HL-60 (cell line): ENCODE data around the gene CARMIL1.

Experiments used
- DNase-seq, 2 experiments: peaks; one replicate each; pipeline ENCODE4 v3.0.0-alpha.2; 2010 to 2020; ENCODE audit warnings: low read depth in 1 of 2, low spot score in 1 of 2
- H3K27ac ChIP-seq: fragments of 250-450 bp; sonication (Bioruptor Pico); replicated peaks from 2 replicates; pipeline ENCODE4 v1.5.1; 2020; ENCODE audit warnings: mild to moderate bottlenecking, moderate library complexity
- H3K27me3 ChIP-seq: fragments of 250-450 bp; sonication (Bioruptor Pico); 2 replicates; pipeline ENCODE4 v1.5.1; 2021; ENCODE audit warnings: mild to moderate bottlenecking, moderate library complexity; ENCODE audit not compliant: insufficient read depth, poor library complexity, severe bottlenecking
- H3K4me3 ChIP-seq: replicated peaks from 2 replicates; pipeline ENCODE4 v1.5.1; 2011; ENCODE audit warnings: mild to moderate bottlenecking, control low read depth, low read length; ENCODE audit not compliant: insufficient read depth
- CTCF ChIP-seq: IDR thresholded peaks from one replicate; pipeline ENCODE4 v1.5.1; 2011; ENCODE audit warnings: low read length, control low read depth, inconsistent platforms; ENCODE audit not compliant: insufficient read depth
- GABPA ChIP-seq: IDR thresholded peaks from 2 replicates; pipeline ENCODE4 v1.6.1; 2012; ENCODE audit warnings: low read depth
- POLR2AphosphoS5 ChIP-seq: IDR thresholded peaks from 2 replicates; pipeline ENCODE4 v1.6.1; 2012; ENCODE audit warnings: low read depth
- REST ChIP-seq: IDR thresholded peaks from 2 replicates; pipeline ENCODE4 v1.6.1; 2012; ENCODE audit warnings: low read depth; ENCODE audit not compliant: insufficient replicate concordance
- SPI1 ChIP-seq: IDR thresholded peaks from 2 replicates; pipeline ENCODE4 v1.6.1; 2012; ENCODE audit warnings: low read depth, mild to moderate bottlenecking, borderline replicate concordance

Gene CARMIL1

GRCh38 chr6:25395731-25396130 is 116.6 kb downstream of the CARMIL1 start:
- Histone ChIP-seq H3K27ac (no peak overlapping the region), H3K4me3 (no peak overlapping the region), H3K27me3 (no peaks in the 10 kb centered on the region)
- TF ChIP-seq CTCF (no peak), SPI1 (no peak), GABPA (no peak)
- no peak for DNase-seq

DNA sequence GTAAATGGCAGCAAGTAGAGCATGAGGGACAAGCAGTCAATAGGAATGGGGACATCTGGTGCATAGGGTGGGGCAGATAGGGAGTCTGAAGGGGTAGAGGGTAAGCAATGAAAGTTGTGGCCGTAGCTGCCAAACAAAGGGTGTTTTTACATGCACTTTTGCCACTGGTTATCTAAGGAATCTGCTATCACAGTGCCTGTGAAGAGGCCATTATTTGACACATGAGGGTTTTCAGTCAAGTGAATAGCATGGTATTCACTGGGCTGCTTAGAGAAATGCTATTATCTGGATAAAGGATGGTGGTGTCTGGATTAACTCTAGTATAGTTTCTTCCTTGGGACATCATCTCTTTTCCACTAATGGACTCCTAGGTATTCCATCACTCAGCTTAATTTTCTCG is 118.2 kb downstream of the CARMIL1 start:
- Histone ChIP-seq H3K4me3 (no peak overlapping the region), H3K27ac (no peak overlapping the region), H3K27me3 (no peaks in the 10 kb centered on the region)
- TF ChIP-seq GABPA, result no peak
- TF ChIP-seq POLR2AphosphoS5, result no peak
- TF ChIP-seq CTCF, result no peak
- no peak for TF ChIP-seq SPI1
- TF ChIP-seq REST, result no peak
- no peak for DNase-seq

- Histone ChIP-seq H3K27me3 (no peaks in the 10 kb centered on the region), H3K4me3 (no peak overlapping the region), H3K27ac (no peak overlapping the region)
- no peak for DNase-seq
- TF ChIP-seq POLR2AphosphoS5 (no peak), SPI1 (no peak), CTCF (no peak), GABPA (no peak), REST (no peak)
These were observed 120.7 kb downstream of the CARMIL1 start for GRCh38 chr6:25399885-25400284.

GRCh38 chr6:25401711-25402110 is 122.5 kb downstream of the CARMIL1 start:
- H3K27me3 ChIP-seq, result no peaks in the 10 kb centered on the region
- no peak for DNase-seq
- no peak overlapping the region for H3K27ac ChIP-seq
- no peak overlapping the region for H3K4me3 ChIP-seq
- no peak for TF ChIP-seq REST
- TF ChIP-seq SPI1, result no peak
